BE2C (cell line): Measurements from ENCODE around the gene DMRTB1. TPM values are rescaled to one million over a fixed set of nuclear protein-coding genes. Genes with fewer than 3 reads are reported as not detected.
A peak's percentile ranks its signal among the peaks of the same experiment; 100 is the strongest.

Experiments
- DNase-seq: peaks from one replicate; pipeline ENCODE4 v3.0.0-alpha.2; 2020
- H3K27me3 ChIP-seq: fragments of 250-450 bp; sonication (Bioruptor Pico); 2 replicates; pipeline ENCODE4 v1.5.1; 2020; ENCODE audit warnings: mild to moderate bottlenecking
- H3K36me3 ChIP-seq: fragments of 250-450 bp; sonication (Bioruptor Pico); 2 replicates; pipeline ENCODE4 v1.5.1; 2020; ENCODE audit warnings: mild to moderate bottlenecking
- H3K4me1 ChIP-seq: fragments of 250-450 bp; sonication (Bioruptor Pico); 2 replicates; pipeline ENCODE4 v1.5.1; 2020
- H3K4me3 ChIP-seq: 2 replicates; pipeline ENCODE4 v1.5.1; 2011; ENCODE audit warnings: low read depth, low read length
- H3K9me3 ChIP-seq: fragments of 250-450 bp; sonication (Bioruptor Pico); 2 replicates; pipeline ENCODE4 v1.5.1; 2020
- polyA plus RNA-seq: library from polyadenylated mRNA; unstranded; fragments of >200 nt; gene quantifications from one replicate; pipeline ENCODE4 v1.2.1, GENCODE V29; 2012; ENCODE audit warnings: low read depth, missing spikeins; ENCODE audit not compliant: insufficient read length, insufficient read depth
- TF ChIP-seq, protein P1 (sequence below): IDR thresholded peaks from 2 replicates; pipeline ENCODE4 v1.5.1; 2012; ENCODE audit warnings: mild to moderate bottlenecking, low read depth, low read length

The DMRTB1 gene
- not detected for polyA plus RNA-seq

DNA sequence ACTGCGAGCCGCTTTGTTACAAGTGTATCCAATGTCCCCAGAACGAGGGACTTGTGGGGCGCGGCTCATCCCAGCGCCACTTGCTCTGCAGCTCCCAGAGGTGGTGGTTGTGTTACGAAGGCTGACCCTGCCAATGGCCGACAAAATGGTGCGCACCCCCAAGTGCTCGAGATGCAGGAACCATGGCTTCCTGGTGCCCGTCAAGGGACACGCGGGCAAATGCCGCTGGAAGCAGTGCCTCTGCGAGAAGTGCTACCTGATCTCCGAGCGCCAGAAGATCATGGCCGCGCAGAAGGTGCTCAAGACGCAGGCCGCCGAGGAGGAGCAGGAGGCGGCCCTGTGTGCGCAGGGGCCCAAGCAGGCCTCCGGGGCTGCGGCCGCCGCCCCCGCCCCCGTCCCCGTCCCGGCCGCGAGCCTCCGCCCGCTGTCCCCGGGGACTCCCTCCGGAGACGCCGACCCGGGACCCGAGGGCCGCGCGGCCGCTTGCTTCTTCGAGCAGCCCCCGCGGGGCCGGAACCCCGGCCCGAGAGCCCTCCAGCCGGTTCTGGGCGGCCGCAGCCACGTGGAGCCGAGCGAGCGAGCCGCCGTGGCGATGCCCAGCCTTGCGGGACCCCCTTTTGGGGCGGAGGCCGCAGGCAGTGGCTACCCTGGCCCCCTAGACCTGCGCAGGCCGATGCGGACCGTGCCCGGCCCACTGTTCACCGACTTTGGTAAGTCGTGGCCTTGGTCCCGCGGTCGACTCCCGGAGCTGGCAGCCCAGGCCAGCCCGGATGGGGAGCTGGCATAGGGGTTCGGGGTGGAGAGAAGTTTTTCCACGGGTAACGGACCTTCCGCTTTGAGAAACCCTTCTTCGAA lies at the start of gene DMRTB1:
TSS of gene DMRTB1 (plus strand) at position 79 of the 855 bp plus-strand sequence. CDS start at position 134, 55 bp downstream.
- TF ChIP-seq, protein P1, sequence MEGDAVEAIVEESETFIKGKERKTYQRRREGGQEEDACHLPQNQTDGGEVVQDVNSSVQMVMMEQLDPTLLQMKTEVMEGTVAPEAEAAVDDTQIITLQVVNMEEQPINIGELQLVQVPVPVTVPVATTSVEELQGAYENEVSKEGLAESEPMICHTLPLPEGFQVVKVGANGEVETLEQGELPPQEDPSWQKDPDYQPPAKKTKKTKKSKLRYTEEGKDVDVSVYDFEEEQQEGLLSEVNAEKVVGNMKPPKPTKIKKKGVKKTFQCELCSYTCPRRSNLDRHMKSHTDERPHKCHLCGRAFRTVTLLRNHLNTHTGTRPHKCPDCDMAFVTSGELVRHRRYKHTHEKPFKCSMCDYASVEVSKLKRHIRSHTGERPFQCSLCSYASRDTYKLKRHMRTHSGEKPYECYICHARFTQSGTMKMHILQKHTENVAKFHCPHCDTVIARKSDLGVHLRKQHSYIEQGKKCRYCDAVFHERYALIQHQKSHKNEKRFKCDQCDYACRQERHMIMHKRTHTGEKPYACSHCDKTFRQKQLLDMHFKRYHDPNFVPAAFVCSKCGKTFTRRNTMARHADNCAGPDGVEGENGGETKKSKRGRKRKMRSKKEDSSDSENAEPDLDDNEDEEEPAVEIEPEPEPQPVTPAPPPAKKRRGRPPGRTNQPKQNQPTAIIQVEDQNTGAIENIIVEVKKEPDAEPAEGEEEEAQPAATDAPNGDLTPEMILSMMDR, result no peak
- Histone ChIP-seq H3K27me3 (no peaks in the 10 kb centered on the region), H3K4me3 (no peak within 1 kb of the TSS), H3K4me1 (no peaks in the 10 kb centered on the region), H3K9me3 (no peaks in the 10 kb centered on the region), H3K36me3 (no peaks in the 10 kb centered on the region)
- DNase-seq, result no peak

DNA sequence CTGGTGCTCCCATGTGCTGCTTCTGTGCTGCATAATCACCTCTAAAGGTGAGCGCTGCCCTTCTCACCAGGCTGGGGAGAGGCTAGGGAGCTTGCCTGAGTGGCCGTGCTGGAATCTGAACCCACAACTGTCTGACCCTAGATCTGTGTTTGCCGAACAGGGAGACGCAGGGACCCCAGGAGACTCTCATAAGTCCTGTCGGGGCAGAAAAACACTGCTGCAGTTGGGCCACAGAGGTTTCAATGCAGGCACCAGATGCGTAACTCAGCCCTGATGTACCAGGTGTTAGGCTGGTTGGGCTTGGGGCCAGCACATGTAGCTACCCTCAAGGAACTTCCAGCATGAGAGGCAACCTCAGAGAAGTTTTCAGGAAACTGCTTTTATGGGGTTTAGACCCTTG lies 49.5 kb upstream of the DMRTB1 start:
- TF ChIP-seq, protein P1, result no peak
- DNase-seq, result peak; percentile 30
- Histone ChIP-seq H3K27me3 (no peaks in the 10 kb centered on the region), H3K4me3 (no peak overlapping the region), H3K4me1 (peaks cover 7% of the 10 kb centered on the region), H3K36me3 (no peaks in the 10 kb centered on the region), H3K9me3 (no peaks in the 10 kb centered on the region)

DNA sequence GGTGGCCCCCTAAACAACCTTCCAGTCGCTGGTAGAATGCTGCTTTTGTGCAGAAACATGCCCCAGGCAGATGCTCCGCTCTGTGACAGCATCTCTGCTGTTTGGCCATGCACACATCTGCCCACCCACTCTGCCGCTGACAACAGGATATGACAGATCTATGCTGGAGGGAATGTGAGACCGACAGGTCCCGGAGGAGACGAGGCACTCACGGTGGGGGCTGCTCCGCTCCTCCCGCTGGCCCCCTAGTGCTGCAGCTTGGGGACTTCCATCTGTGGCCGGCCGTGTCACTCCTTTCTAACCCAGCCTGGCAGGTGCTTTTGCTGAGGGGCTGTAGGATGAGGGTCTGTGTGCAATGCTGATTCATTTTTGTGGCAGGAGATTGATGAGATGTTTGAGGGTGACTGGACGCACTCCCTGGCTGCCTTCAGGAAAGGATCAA lies 49.1 kb upstream of the DMRTB1 start:
- H3K27me3 ChIP-seq, result no peaks in the 10 kb centered on the region
- TF ChIP-seq, protein P1, result no peak; the same call in 1 of the 2 replicates
- peaks cover 7% of the 10 kb centered on the region for H3K4me1 ChIP-seq
- DNase-seq, result peak; percentile 71
- H3K36me3 ChIP-seq, result no peaks in the 10 kb centered on the region
- H3K9me3 ChIP-seq, result no peaks in the 10 kb centered on the region
- no peak overlapping the region for H3K4me3 ChIP-seq

DNA sequence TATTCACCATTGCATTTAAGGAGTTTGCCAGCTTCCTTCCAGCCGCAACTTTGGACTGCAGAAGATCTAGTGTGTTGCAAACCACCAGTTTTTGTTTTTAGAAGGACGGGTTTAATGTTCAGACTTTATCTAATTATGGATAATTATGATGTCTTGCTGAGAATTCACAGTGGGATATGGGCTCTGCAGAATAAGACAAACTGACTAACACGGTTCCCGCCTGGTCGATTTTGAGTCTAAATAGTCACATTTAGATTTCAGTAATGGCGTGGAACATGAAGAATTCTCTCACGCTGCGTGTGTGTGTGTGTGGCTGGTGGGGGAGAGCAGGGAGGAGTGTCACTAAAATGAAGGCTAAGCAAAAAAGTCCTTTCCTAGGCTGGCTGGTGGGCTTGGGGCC lies 48.5 kb upstream of the DMRTB1 start:
- no peaks in the 10 kb centered on the region for H3K9me3 ChIP-seq
- H3K27me3 ChIP-seq, result no peaks in the 10 kb centered on the region
- H3K4me1 ChIP-seq, result peaks cover 7% of the 10 kb centered on the region
- no peak overlapping the region for H3K4me3 ChIP-seq
- TF ChIP-seq, protein P1, result no peak
- DNase-seq, result no peak
- no peaks in the 10 kb centered on the region for H3K36me3 ChIP-seq

DNA sequence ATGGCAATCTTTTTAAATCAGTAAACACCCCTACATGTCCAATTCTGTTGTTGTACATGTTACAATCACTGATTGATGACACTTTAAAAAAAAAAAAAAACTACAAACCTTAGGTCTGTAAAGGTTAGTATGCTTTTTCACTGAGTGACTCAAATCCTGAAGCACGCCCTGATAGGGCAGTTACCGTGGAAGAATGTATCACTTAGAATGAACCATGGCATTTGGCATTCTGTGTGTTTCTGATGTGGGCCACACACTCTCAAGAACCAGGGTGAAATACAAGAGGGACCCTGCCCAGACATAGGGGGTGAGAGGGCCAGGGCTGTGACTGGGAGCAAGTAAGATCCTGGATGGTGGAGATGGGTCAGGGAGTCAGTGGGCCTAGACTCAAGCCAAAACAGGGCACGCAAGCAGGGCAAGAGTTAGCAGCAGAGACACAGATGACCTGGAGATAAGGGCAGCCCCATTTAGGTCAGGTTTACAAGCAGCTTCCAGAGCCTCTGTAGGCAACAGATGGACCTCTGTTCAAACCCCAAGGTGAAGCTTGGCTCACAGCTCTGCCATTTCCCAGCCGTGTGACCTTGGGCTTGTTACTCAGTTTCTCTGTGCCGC lies 47.6 kb upstream of the DMRTB1 start:
- TF ChIP-seq, protein P1, result no peak
- Histone ChIP-seq H3K9me3 (no peaks in the 10 kb centered on the region), H3K36me3 (no peaks in the 10 kb centered on the region), H3K4me1 (peaks cover 7% of the 10 kb centered on the region), H3K27me3 (no peaks in the 10 kb centered on the region), H3K4me3 (no peak overlapping the region)
- DNase-seq, result no peak
